Parathyroid adenoma (tissue), 2 donors: ENCODE results near the gene ITFG1.

Source experiments
- H2AFZ ChIP-seq: fragments of 300-600 bp; sonication (generic); one replicate; pipeline ENCODE4 v1.7.0; 2017; ENCODE audit warnings: antibody characterized with exemption, mild to moderate bottlenecking
- H3K27ac ChIP-seq: fragments of 300-600 bp; sonication (generic); one replicate; pipeline ENCODE4 v1.7.0; 2017
- H3K27me3 ChIP-seq: fragments of 300-600 bp; sonication (generic); one replicate; pipeline ENCODE4 v1.7.0; 2017; ENCODE audit warnings: low read length; ENCODE audit not compliant: control insufficient read depth, insufficient read depth
- H3K36me3 ChIP-seq: fragments of 300-600 bp; sonication (generic); one replicate; pipeline ENCODE4 v1.7.0; 2017; ENCODE audit warnings: low read length; ENCODE audit not compliant: control insufficient read depth, insufficient read depth
- H3K4me1 ChIP-seq: fragments of 300-600 bp; sonication (generic); one replicate; pipeline ENCODE4 v1.7.0; 2017; ENCODE audit warnings: control low read depth
- H3K4me2 ChIP-seq: fragments of 300-600 bp; sonication (generic); one replicate; pipeline ENCODE4 v1.7.0; 2017; ENCODE audit warnings: low read length
- H3K4me3 ChIP-seq: fragments of 300-600 bp; sonication (generic); one replicate; pipeline ENCODE4 v1.7.0; 2017; ENCODE audit warnings: low read depth, low read length
- H3K79me2 ChIP-seq: fragments of 300-600 bp; sonication (generic); one replicate; pipeline ENCODE4 v1.7.0; 2017; ENCODE audit warnings: control low read depth
- H3K9ac ChIP-seq: fragments of 300-600 bp; sonication (generic); one replicate; pipeline ENCODE4 v1.7.0; 2017; ENCODE audit warnings: mild to moderate bottlenecking
- H3K9me3 ChIP-seq: fragments of 300-600 bp; sonication (generic); one replicate; pipeline ENCODE4 v1.7.0; 2017; ENCODE audit warnings: low read length; ENCODE audit not compliant: control insufficient read depth
- CTCF ChIP-seq: fragments of 300-600 bp; sonication (generic); IDR thresholded peaks from one replicate; pipeline ENCODE4 v1.7.0; 2017; ENCODE audit warnings: antibody characterized with exemption, mild to moderate bottlenecking
- donor health status: primary hyperparathyroidism.

ITFG1 gene

GRCh38 chr16:47483616-47484015, 22.8 kb upstream of the ITFG1 start:
- no peak for TF ChIP-seq CTCF
- Histone ChIP-seq H3K27me3 (no peaks in the 10 kb centered on the region), H3K36me3 (no peaks in the 10 kb centered on the region), H3K27ac (no peak overlapping the region), H2AFZ (no peak overlapping the region), H3K4me3 (no peak overlapping the region), H3K4me1 (peaks cover 2% of the 10 kb centered on the region), H3K9ac (no peak overlapping the region), H3K9me3 (no peaks in the 10 kb centered on the region), H3K79me2 (peaks cover 16% of the 10 kb centered on the region), H3K4me2 (no peak overlapping the region)

GRCh38 chr16:47481698-47482374, 21.0 kb upstream of the ITFG1 start:
- no peaks in the 10 kb centered on the region for H3K9me3 ChIP-seq
- no peak overlapping the region for H3K4me3 ChIP-seq
- no peaks in the 10 kb centered on the region for H3K27me3 ChIP-seq
- H3K36me3 ChIP-seq = no peaks in the 10 kb centered on the region
- TF ChIP-seq CTCF = no peak
- no peak overlapping the region for H3K9ac ChIP-seq
- H2AFZ ChIP-seq = no peak overlapping the region
- no peak overlapping the region for H3K4me2 ChIP-seq
- peaks cover 13% of the 10 kb centered on the region for H3K79me2 ChIP-seq
- peaks cover 2% of the 10 kb centered on the region for H3K4me1 ChIP-seq
- H3K27ac ChIP-seq = no peak overlapping the region

GRCh38 chr16:47480410-47480809, 19.5 kb upstream of the ITFG1 start:
- Histone ChIP-seq H3K9me3 (no peaks in the 10 kb centered on the region), H3K79me2 (peaks cover 13% of the 10 kb centered on the region), H3K36me3 (no peaks in the 10 kb centered on the region), H3K9ac (no peak overlapping the region), H3K4me1 (peaks cover 2% of the 10 kb centered on the region), H3K4me2 (no peak overlapping the region), H3K27me3 (no peaks in the 10 kb centered on the region), H3K27ac (no peak overlapping the region), H2AFZ (no peak overlapping the region), H3K4me3 (no peak overlapping the region)
- no peak for TF ChIP-seq CTCF

- Histone ChIP-seq H3K4me2 (no peak overlapping the region), H3K36me3 (no peaks in the 10 kb centered on the region), H3K79me2 (peaks cover 13% of the 10 kb centered on the region), H3K9me3 (no peaks in the 10 kb centered on the region), H2AFZ (no peak overlapping the region), H3K27ac (no peak overlapping the region), H3K4me1 (peaks cover 2% of the 10 kb centered on the region), H3K9ac (no peak overlapping the region), H3K27me3 (no peaks in the 10 kb centered on the region), H3K4me3 (no peak overlapping the region)
- TF ChIP-seq CTCF = no peak
These were observed 16.8 kb upstream of the ITFG1 start for GRCh38 chr16:47477679-47478078.
